Sciatic nerve (tissue), 2 donors: Measurements from ENCODE around the gene MAGI1. TPM values are rescaled to one million over a fixed set of nuclear protein-coding genes. Genes with fewer than 3 reads are reported as not detected.
A peak's percentile ranks its signal among the peaks of the same experiment; 100 is the strongest.
"Not testable (repeated sequence)": the region's sequence is repeated elsewhere in the genome, so short reads cannot be mapped to it uniquely, and the experiment has no call there.

ENCODE experiments used
- ATAC-seq: fragments of 200-7000 bp; cut with Tn5 transposase; one replicate; pipeline ENCODE4 v1.9.1; 2020; ENCODE audit warnings: mild to moderate bottlenecking, moderate library complexity
- DNase-seq: peaks from one replicate; pipeline ENCODE4 v3.0.0-alpha.2; 2020; ENCODE audit warnings: low spot score
- intact Hi-C: fragments of 100-400 bp; cut with DNase I; formaldehyde crosslinking; loops from one replicate; pipeline ENCODE4 v1.14.2; 2022
- total RNA-seq: library from RNA; stranded (reverse); fragmentation: NEBNext Ultra II Directional; extraction: Animal tissue kit (Norgen Biotek cat#: 25700); gene quantifications from one replicate; pipeline ENCODE4 v1.2.1, GENCODE V29; 2021
- donor health status: DM: no; HTN: no; CAD: no.
- donor health status: DM: no; HTN: no; CAD: no.

MAGI1 gene
- total RNA-seq, 1 donor from 2014 or later: 64.6 TPM

- intact Hi-C loops: no loop called here
- ATAC-seq: peak; percentile 49
These were observed 167.2 kb downstream of the MAGI1 start for GRCh38 chr3:65871305-65872141.

GRCh38 chr3:65869798-65870197 is 168.9 kb downstream of the MAGI1 start:
- no peak for DNase-seq
- no peak for ATAC-seq
- intact Hi-C loops: no loop called here

More at GRCh38 chr3:65871305-65872141, 167.2 kb downstream of the MAGI1 start:
- no peak for DNase-seq

- intact Hi-C loops: no loop called here
- ATAC-seq (no peak), DNase-seq (no peak)
These were observed 171.1 kb downstream of the MAGI1 start for GRCh38 chr3:65867463-65868210.

GRCh38 chr3:65864357-65864904 is 174.3 kb downstream of the MAGI1 start:
- ATAC-seq (no peak), DNase-seq (no peak)
- intact Hi-C loops: no loop called here

GRCh38 chr3:65861718-65862117 is 177.0 kb downstream of the MAGI1 start:
- ATAC-seq (no peak), DNase-seq (no peak)
- intact Hi-C loops: no loop called here

GRCh38 chr3:65859612-65860011 is 179.1 kb downstream of the MAGI1 start:
- intact Hi-C loops: loop anchor here (5.0 kb wide), 1 partner anchor 642 kb away; no protein-coding TSS in a partner anchor
- ATAC-seq, DNase-seq: not testable (repeated sequence)

GRCh38 chr3:65858749-65859148 is 180.0 kb downstream of the MAGI1 start:
- ATAC-seq (no peak), DNase-seq (no peak)
- intact Hi-C loops: loop anchor here (5.0 kb wide), 1 partner anchor 641 kb away; no protein-coding TSS in a partner anchor

- no peak for ATAC-seq
- intact Hi-C loops: loop anchor here (5.0 kb wide), 1 partner anchor 640 kb away; no protein-coding TSS in a partner anchor
- DNase-seq: no peak
These were observed 181.4 kb downstream of the MAGI1 start for GRCh38 chr3:65857327-65857726.

GRCh38 chr3:65856907-65857306 is 181.8 kb downstream of the MAGI1 start:
- DNase-seq: no peak

GRCh38 chr3:65855370-65856100 is 183.2 kb downstream of the MAGI1 start:
- ATAC-seq (peak; percentile 44), DNase-seq (no peak)
- intact Hi-C loops: loop anchor here (5.0 kb wide), 1 partner anchor 638 kb away; no protein-coding TSS in a partner anchor

More at GRCh38 chr3:65856907-65857306, 181.8 kb downstream of the MAGI1 start:
- no peak for ATAC-seq
- intact Hi-C loops: loop anchor here (5.0 kb wide), 1 partner anchor 640 kb away; no protein-coding TSS in a partner anchor

- intact Hi-C loops: loop anchor here (5.0 kb wide), 1 partner anchor 637 kb away; no protein-coding TSS in a partner anchor
- ATAC-seq (peak; percentile 36), DNase-seq (no peak)
These were observed 184.0 kb downstream of the MAGI1 start for GRCh38 chr3:65854606-65855304.

GRCh38 chr3:65851827-65852226 is 186.9 kb downstream of the MAGI1 start:
- ATAC-seq: no peak
- no peak for DNase-seq
- intact Hi-C loops: no loop called here

GRCh38 chr3:65850261-65850660 is 188.5 kb downstream of the MAGI1 start:
- ATAC-seq: no peak
- no peak for DNase-seq
- intact Hi-C loops: no loop called here

- DNase-seq (no peak), ATAC-seq (no peak)
- intact Hi-C loops: no loop called here
These were observed 190.7 kb downstream of the MAGI1 start for GRCh38 chr3:65848024-65848423.

- ATAC-seq (no peak), DNase-seq (no peak)
- intact Hi-C loops: no loop called here
These were observed 191.8 kb downstream of the MAGI1 start for GRCh38 chr3:65846936-65847335.

- DNase-seq (no peak), ATAC-seq (no peak)
- intact Hi-C loops: no loop called here
These were observed 194.3 kb downstream of the MAGI1 start for GRCh38 chr3:65844370-65844769.

- ATAC-seq: no peak
- no peak for DNase-seq
- intact Hi-C loops: no loop called here
These were observed 195.0 kb downstream of the MAGI1 start for GRCh38 chr3:65843732-65844131.

GRCh38 chr3:65837604-65838003 is 201.1 kb downstream of the MAGI1 start:
- ATAC-seq (no peak), DNase-seq (no peak)
- intact Hi-C loops: no loop called here
